Measurements from ENCODE around the gene AKIRIN1. TPM values are rescaled to one million over a fixed set of nuclear protein-coding genes. Genes with fewer than 3 reads are reported as not detected.
"Not testable (repeated sequence)": the region's sequence is repeated elsewhere in the genome, so short reads cannot be mapped to it uniquely, and the experiment has no call there.

AKIRIN1 gene
- total RNA-seq, 2 donors from 2014 or later: 44.8 to 46.4 TPM

- Histone ChIP-seq H3K36me3 (no peaks in the 10 kb centered on the region), H3K27me3 (no peaks in the 10 kb centered on the region), H3K9me3 (no peaks in the 10 kb centered on the region), H3K4me3 (no peak overlapping the region), H3K4me1 (no peaks in the 10 kb centered on the region), H3K27ac (no peak overlapping the region)
- DNase-seq (ENCODE audit: low spot score): no peak
- no peak for TF ChIP-seq CTCF (IDR thresholded peaks at IDR 0.05)
These were observed 26.2 kb downstream of the AKIRIN1 start for GRCh38 chr1:39017266-39017665.

DNA sequence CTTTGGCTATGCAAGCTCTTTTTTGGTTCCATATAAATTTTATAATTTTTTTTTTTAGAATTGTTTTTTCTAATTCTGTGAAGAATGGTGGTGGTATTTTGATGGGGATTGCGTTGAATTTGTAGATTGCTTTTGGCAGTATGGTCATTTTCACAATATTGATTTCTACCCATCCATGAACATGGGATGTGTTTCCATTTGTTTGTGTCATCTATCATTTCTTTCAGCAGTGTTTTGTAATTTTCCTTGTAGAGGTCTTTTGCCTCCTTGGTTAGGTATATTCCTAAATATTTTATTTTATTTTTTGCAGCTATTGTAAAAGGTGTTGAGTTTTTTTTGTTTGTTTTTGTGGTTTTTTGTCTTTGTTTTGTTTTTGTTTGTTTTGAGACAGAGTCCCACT lies 29.4 kb downstream of the AKIRIN1 start:
- H3K4me3 ChIP-seq; H3K9me3 ChIP-seq; H3K27ac ChIP-seq; H3K4me1 ChIP-seq; DNase-seq (ENCODE audit: low spot score); H3K36me3 ChIP-seq; H3K27me3 ChIP-seq: not testable (repeated sequence)

GRCh38 chr1:39021426-39021825 lies 30.4 kb downstream of the AKIRIN1 start:
- Histone ChIP-seq H3K4me3 (no peak overlapping the region), H3K9me3 (no peaks in the 10 kb centered on the region), H3K27me3 (no peaks in the 10 kb centered on the region), H3K27ac (no peak overlapping the region), H3K36me3 (no peaks in the 10 kb centered on the region), H3K4me1 (peaks cover 0 to 7% of the 10 kb centered on the region in 2 donors)
- no peak for DNase-seq (ENCODE audit: low spot score)
- no peak for TF ChIP-seq CTCF (IDR thresholded peaks at IDR 0.05)

DNA sequence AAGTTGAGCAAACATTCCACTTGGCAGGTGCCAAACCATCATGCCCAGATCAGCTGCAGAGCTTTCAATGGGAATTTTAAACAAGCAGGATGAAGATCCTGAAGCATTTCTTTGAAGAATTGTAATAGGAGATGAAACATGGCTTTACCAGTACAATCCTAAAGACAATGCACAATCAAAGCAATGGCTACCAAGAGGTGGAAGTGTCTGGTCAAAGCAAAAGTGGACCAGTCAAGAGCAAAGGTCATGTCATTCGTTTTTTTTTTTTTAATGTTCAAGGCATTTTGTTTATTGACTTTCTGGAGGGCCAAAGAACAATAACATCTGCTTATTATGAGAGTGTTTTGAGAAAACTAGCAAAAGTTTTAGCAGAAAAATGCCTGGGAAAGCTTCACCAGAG lies 32.1 kb downstream of the AKIRIN1 start:
- no peaks in the 10 kb centered on the region for H3K27me3 ChIP-seq
- H3K9me3 ChIP-seq: no peaks in the 10 kb centered on the region
- peaks cover 0 to 12% of the 10 kb centered on the region in 2 donors for H3K4me1 ChIP-seq
- DNase-seq (ENCODE audit: low spot score): no peak
- H3K4me3 ChIP-seq: no peak overlapping the region
- no peak for TF ChIP-seq CTCF (IDR thresholded peaks at IDR 0.05)
- H3K36me3 ChIP-seq: peaks cover under 1% of the 10 kb centered on the region
- H3K27ac ChIP-seq: no peak overlapping the region

DNA sequence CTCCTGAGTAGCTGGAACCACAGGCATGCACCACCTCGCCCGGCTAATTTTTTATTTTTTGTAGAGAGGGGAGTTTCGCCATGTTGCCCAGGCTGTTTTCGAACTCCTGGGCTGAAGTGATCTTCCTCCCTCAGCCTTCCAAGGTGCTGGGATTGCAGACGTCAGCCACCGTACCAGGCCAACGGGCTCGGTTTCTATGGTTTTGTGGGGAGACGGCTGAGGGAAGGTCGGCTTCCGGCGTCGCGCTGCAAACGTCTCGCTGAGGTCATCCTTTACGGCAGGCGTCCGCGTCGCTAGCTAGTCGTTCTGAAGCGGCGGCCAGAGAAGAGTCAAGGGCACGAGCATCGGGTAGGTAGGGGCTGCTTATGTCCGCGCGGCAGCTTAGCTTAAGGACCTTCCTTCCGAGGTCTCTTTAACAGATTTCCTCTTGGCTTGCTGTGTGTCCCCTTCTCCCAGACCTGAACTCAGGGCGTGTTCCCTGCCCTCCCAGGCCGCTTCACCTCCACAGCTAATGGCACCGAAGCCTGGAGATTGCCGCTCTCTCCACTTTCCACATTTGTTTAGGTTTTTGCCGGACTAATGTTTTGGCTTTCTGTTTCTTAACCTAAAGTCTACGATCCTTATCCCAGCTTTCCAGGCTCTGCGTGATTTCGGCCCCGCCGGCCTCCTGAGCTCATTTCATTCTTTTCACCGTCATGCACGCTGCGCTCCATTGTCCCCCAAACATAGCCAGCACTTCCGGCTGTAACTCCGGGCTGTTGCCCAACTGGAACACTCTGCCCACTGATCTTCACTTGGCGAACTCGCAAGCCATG lies 35.2 kb downstream of the AKIRIN1 start, which contains the start of gene NDUFS5:
NDUFS5 (plus strand) TSS at position 300 of the 815 bp plus-strand sequence. CDS start 2,375 bp downstream, outside the sequence.
- Histone ChIP-seq H3K4me1 (peaks cover 0 to 23% of the 10 kb centered on the region in 2 donors), H3K4me3 (peak within 1 kb of the TSS; percentile 77 to 88), H3K27me3 (no peaks in the 10 kb centered on the region), H3K9me3 (no peaks in the 10 kb centered on the region), H3K36me3 (peaks cover 32% of the 10 kb centered on the region), H3K27ac (peak within 1 kb of the TSS; percentile 93)
- no peak for TF ChIP-seq CTCF (IDR thresholded peaks at IDR 0.05)
- peak; percentile 93 for DNase-seq (ENCODE audit: low spot score)

GRCh38 chr1:39026866-39027507 lies 35.9 kb downstream of the AKIRIN1 start:
- H3K4me1 ChIP-seq: peaks cover 0 to 23% of the 10 kb centered on the region in 2 donors
- H3K4me3 ChIP-seq: peak overlapping the region; percentile 77 to 88
- H3K27ac ChIP-seq: peak overlapping the region; percentile 93
- peaks cover 39% of the 10 kb centered on the region for H3K36me3 ChIP-seq
- DNase-seq (ENCODE audit: low spot score): no peak
- no peaks in the 10 kb centered on the region for H3K27me3 ChIP-seq
- TF ChIP-seq CTCF (IDR thresholded peaks at IDR 0.05): no peak
- H3K9me3 ChIP-seq: no peaks in the 10 kb centered on the region
